Central memory CD4-positive, alpha-beta T cell (primary cell): ENCODE results near the gene HMG20B.
"Not testable (repeated sequence)": the region's sequence is repeated elsewhere in the genome, so short reads cannot be mapped to it uniquely, and the experiment has no call there.

Source experiments
- DNase-seq: peaks from one replicate; pipeline ENCODE4 v3.0.0; 2022
- total RNA-seq, 3 experiments: gene quantifications; one replicate each; lab custom pipeline; 2026; lab: John Stamatoyannopoulos, UW

HMG20B gene
- total RNA-seq: 25.9 to 46.8 (median 39.9) reads per million in 3 experiments

DNA sequence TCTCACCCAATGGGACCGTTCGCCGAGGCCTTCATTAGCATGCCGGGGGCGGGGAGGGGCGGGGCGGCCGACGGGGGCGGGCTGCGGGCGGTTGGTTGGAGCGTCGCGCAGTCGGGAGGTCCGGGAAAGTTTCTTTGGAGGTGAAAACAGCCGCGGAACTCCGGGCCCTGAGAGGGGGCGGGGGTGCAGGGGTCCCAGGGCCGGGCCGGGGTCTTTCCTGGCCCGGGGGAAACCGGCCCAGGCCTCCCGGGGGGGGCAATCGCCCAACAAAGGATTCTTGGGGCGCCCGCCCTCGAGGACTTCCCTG, at the start of gene HMG20B:
TSS of gene HMG20B (plus strand) at position 90 of the 307 bp plus-strand sequence. CDS start 366 bp downstream, outside the sequence.
- no peak for DNase-seq

GRCh38 chr19:3523361-3524077, 49.2 kb upstream of the HMG20B start:
- no peak for DNase-seq

DNA sequence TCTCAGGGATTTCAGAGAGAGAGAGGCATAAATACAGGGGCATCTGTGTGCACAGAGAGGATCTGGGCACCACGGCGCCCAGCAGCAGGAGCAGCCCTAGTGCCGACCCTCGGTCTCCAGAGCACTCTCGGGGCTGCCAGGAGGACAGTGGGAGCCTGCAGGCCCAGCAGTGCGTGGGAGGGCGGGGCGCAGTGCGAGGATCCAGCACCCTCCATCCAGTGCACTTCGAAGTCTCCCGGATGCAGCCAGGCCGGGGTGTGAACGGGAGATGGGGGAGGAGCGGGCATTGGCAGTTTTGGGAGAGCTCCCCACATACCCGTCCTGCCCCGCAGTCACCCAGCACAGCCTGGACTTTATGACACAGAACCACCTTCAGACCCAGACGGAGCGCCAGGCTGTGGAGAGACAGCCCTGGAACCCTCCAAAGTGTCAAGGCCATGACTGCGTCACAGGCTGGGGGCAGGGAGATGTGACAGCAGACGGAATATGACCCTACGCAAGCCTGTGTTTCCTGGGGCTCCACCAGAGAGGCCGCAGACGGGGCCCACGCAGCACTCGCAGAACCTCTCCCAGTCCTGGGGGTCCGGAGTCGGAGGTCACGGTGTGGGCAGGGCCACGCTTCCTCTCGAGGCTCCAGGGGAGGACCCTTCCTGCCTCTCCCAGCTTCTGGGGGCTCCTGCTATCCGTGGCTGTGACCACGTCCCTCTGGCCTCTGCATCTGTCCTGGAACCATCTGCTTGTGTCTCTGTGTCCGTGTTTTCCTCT, 48.5 kb upstream of the HMG20B start:
- DNase-seq: no peak

GRCh38 chr19:3524904-3525451, 47.8 kb upstream of the HMG20B start:
- DNase-seq: no peak

DNA sequence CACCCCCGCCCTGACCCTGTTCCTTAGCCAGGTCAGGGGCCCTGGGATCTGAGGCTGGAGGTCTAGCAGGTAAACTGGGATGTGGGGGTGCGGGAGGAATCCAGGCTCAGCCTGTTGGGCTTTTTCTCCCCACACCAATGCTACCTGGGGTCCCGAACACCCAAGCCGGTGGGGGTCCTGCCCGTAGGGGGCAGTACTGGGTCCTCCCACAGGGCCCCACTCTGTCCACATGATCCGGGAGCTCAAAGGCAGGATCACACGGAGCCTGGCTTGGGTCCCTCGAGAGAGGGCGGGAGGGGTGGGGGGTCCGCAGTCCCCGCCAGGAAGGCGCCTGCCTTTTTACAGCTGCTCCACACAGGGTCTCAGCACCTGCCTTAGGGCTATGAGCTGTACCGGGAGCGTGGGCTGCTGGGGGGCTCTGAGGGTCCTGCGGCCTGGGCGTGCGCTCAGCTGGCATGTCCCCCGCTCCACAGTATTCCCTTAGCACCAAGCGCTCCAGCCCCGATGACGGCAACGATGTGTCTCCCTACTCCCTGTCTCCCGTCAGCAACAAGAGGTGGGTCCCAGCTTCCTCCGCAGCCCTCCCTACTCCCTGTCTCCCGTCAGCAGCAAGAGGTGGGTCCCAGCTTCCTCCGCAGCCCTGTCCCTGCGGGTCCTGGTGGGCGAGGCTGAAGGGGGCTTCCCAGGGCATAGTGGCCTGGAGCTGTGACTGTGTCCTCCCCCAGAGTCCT, 46.1 kb upstream of the HMG20B start:
- no peak for DNase-seq

DNA sequence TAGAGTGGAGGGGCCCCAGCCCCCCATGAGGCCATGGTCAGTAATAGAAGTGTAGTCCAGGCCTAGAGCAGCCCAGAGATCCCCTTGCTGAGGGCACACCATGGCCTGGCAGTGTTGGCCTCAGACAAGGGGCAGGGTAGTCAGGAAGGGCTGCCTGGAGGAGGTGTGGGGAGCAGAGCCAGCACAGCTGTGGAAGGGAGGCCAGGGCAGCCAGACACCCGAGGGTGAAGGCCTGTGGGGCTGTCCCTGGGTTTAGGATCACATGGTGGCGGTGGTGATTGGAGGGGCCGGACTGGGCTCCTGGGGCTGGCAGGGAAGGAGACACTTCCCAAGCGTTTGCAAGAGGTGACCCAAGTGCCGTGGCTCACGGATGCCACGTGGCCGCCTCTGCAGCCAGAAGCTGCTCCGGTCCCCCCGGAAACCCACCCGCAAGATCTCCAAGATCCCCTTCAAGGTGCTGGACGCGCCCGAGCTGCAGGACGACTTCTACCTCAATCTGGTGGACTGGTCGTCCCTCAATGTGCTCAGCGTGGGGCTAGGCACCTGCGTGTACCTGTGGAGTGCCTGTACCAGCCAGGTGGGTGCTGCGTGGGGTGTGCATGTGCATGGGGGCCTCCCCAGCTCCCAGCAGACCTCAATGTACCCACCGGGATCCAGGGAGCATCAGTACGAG, 45.4 kb upstream of the HMG20B start:
- DNase-seq: no peak

- DNase-seq: no peak
Observed at GRCh38 chr19:3528080-3528479, 44.7 kb upstream of the HMG20B start.

DNA sequence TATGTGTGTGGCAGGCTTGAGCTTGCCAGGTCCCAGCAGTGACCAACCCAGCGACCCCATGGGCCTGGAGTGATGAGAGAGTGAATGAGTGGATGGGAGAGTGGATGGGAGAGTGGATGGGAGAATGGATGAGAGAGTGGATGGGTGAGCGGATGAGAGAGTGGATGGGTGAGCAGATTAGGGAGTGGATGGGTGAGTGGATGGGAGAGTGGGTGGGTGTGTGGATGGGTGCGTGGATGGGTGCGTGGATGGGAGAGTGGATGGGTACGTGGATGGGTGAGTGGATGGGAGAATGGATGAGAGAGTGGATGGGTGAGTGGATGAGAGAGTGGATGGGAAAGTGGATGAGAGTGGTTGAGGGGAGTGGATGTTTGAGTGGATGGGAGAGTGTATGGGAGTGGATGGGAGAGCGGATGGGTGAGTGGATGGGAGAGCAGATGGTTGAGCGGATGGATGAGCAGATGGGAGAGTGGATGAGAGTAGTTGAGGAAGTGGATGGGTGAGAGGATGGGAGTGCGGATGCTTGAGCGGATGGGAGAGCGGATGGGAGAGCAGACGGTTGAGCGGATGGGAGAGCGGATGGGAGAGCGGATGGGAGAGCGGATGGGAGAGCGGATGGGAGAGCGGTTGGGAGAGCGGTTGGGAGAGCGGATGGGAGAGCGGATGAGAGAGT, 44.1 kb upstream of the HMG20B start:
- DNase-seq: no peak

- DNase-seq: not testable (repeated sequence)
Observed at GRCh38 chr19:3529299-3529698, 43.4 kb upstream of the HMG20B start.

DNA sequence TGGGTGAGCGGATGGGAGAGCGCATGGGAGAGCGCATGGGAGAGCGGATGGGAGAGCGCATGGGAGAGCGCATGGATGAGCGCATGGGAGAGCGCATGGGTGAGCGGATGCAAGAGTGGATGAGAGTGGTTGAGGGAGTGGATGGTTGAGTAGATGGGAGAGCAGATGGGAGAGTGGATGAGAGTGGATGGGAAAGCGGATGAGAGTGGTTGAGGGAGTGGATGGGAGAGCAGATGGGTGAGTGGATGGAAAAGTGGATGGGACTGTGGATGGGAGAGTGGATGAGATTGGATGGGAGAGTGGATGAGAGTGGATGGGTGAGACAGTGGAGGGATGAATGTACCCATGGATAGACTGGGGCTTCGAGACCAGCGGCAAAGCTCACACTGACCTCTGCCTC, 42.4 kb upstream of the HMG20B start:
- DNase-seq: no peak

- no peak for DNase-seq
Observed at GRCh38 chr19:3531716-3532115, 41.0 kb upstream of the HMG20B start.

DNA sequence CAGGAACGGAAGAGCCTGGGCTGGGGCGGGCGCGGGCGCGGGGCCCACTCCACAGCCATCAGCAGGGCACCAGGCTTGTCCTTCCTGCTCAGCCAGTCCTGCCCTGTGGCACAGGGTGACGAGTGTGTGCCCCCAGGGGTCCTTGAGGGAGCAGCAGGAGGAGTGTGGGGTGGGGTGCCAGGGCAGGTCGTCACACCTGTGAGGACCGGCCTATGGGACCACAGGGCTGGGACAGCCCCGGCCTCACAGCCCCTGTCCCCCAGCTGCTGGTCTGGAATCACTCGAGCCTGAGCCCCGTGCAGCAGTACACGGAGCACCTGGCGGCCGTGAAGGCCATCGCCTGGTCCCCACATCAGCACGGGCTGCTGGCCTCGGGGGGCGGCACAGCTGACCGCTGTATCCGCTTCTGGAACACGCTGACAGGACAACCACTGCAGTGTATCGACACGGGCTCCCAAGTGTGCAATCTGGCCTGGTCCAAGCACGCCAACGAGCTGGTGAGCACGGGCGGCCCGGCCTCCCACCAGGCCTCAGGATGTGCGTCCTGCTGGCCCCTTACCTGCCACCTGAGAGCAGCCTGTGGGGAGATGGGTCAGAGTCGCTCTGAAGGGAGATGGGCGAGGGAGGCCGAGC, 40.5 kb upstream of the HMG20B start:
- no peak for DNase-seq

DNA sequence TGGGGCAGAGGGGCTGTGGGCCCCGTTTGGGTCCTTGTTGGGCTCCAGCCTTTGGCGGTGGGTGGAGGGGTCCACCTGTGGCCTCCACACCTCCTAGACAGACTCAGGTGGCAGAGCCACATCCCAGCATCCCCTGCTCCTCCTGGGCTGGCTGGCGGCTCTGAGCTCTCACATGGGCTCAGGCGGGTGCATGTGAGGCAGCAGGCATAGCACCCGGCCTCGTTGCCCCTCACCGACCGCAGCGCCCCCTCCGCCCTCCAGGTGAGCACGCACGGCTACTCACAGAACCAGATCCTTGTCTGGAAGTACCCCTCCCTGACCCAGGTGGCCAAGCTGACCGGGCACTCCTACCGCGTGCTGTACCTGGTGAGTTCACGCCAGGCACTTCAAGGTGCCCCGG, 39.7 kb upstream of the HMG20B start:
- DNase-seq: no peak

- DNase-seq: no peak
Observed at GRCh38 chr19:3533563-3534216, 39.1 kb upstream of the HMG20B start.

GRCh38 chr19:3534375-3535234, 38.1 kb upstream of the HMG20B start:
- no peak for DNase-seq

DNA sequence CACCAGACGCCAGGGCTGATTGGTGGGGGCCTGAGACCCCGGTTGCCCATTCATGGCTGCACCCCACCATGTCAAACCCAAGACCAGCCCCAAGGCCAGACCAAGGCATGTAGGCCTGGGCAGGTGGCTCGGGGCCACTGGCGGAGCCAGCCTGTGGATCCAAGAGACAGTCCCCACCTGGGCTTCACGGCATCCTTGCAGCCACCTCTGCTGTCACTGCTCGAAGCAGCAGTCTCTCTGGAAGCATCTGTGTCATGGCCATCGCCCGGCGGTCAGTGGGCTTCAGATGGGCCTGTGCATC, 37.6 kb upstream of the HMG20B start:
- no peak for DNase-seq

DNA sequence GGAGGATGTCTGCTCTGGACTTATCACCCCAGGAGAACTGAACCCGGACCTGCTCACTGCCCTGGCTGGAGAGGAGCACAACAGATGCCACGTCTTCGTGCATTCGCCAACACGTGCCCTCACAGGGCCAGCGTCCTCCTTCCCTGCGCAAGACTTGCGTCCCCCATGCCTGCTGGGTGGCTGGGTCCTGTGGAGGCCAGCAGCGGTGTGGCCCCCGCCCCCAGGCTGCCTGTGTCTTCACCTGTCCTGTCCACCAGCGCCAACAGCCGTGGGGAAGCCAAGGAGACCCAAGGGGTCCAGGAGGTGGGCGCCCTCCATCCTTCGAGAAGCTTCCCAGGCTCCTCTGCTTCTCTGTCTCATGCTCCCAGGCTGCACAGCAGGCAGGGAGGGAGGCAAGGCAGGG, 37.2 kb upstream of the HMG20B start:
- DNase-seq: no peak

GRCh38 chr19:3535981-3536380, 36.8 kb upstream of the HMG20B start:
- no peak for DNase-seq

DNA sequence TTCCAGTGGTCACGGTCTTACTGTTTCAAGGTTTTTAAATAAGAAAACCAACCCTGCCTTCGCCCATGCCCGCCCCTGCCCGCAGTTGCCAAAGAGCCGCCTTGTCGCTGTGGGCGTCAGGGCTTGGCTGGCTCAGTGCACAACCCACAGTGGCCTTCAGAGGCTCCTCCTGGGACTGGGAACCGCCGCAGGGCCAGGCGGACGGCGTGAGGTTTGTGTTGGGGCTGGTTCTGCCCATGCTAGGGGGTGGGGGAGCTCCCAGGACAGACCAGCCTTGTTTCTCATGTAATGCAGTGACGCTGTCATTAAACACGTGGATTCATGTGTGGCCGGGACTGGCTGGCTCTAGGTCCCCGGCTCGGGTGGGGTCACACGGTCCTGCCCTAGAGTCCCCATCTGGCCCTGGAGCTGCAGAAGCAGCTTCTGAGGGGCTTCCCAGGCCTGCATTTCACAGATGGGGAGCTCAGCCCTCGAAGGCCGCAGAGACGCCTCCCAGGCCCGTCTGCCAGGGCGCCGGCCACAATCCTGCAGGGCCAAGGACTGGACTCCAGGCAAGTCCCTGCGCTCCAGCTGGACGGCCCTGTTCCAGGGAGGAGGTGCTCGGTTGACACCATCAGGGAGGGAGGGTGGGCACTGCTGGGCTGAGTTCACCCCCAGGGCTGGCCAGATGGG, 36.2 kb upstream of the HMG20B start:
- DNase-seq: no peak

- DNase-seq: no peak
Observed at GRCh38 chr19:3537101-3537437, 35.7 kb upstream of the HMG20B start.
